ENCODE measurements around the gene SGSM1.

Gene SGSM1

DNA sequence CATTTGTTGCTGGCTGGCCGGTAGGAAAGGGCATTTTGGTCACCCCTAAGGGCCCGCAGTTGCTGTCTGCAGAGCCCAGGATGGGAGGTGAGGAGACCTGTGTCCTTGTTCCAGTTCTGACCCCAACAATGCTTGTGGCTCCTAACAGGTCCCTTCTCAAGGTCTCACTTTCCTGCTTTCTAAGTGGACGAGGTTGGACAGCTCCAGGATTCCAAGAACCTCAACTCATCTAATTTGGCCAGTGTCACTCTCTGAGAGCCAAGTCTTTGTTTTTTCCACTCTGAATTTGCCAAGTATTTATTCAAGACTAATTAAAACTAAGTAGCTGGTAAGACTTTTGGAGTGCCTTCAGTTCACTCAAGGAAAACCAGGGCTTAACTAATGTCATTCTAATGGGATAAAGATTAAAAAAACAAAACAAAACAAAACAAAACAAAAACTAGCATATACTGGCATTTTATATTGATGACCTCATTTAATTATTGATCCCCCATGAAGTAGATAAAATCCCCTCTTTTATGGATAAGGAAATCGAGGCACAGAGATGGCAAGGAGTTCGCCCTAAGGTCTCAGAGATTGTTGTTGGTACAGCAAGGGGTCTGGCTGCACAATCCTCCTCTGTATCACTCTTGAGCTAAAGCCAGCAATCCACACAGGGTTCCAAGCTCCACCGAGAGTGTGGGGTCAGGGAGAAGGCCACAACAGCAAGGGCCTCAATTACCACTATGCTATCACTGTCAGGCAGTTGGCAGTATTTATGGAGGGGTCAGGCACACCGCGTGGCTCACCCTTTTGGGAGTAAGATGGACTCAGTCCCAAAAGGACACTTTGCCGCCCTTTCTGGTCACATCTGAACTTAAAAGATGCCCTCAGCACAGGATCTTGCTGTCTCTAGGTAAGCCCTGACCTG is 8.1 kb downstream of the SGSM1 start:
- TF ChIP-seq POLR2A (IDR thresholded peaks at IDR 0.05; ENCODE audit: low read depth, low read length), result no peak
- DNase-seq (ENCODE audit: insufficient read length, low spot score) (no peak), FAIRE-seq (no peak)

GRCh38 chr22:24816806-24817205 is 10.8 kb downstream of the SGSM1 start:
- DNase-seq (ENCODE audit: insufficient read length, low spot score) (no peak), FAIRE-seq (no peak)
- no peak for TF ChIP-seq POLR2A (IDR thresholded peaks at IDR 0.05; ENCODE audit: low read depth, low read length)

DNA sequence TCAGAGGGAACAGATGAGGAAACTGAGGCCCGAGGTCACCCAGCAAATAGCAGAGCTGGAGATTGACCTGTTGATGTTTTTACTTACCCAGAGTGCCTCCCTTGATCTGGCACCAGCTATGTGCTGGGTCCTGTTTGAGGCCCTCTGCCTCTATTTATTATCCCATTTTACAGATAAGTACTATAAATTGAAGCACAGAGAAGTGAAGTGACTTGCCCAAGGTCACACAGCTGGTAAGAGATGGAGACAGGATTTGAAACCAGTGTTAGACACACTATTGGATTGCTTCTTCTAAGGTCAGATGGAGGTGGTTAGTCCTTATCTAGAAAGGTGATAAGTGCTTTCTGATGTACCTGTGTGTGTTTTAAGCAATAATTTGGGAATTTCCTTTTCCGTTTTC is 13.5 kb downstream of the SGSM1 start:
- no peak for FAIRE-seq
- no peak for TF ChIP-seq POLR2A (IDR thresholded peaks at IDR 0.05; ENCODE audit: low read depth, low read length)
- DNase-seq (ENCODE audit: insufficient read length, low spot score), result no peak

DNA sequence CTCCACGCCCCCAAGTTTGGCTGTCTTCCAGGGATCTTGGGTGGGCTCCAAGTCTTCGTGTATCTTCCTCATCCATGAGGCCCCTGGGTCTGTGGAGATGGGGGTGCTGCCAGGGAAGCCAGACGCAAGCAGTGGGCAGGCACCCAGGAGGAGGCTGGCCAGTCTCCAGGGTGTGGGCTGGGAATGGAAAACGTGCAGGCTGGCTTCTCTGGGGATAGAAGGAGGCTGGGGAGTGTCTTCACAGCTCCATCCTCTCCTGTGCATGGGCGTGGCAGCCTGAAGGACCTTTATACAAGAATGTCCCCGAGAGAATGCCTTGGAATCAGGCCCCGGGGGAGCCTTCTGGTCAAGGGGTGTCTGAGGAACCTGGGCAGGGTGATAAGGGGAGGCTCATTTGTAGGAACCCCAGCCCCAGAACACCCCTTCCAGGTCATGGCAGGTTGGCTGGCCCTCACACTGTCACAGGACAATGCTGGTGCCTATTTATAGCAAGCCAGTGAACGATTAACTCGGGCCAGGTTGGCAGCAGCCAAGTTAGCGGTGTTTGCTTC is 14.0 kb downstream of the SGSM1 start:
- TF ChIP-seq POLR2A (IDR thresholded peaks at IDR 0.05; ENCODE audit: low read depth, low read length), result no peak
- FAIRE-seq (no peak), DNase-seq (ENCODE audit: insufficient read length, low spot score) (no peak)

DNA sequence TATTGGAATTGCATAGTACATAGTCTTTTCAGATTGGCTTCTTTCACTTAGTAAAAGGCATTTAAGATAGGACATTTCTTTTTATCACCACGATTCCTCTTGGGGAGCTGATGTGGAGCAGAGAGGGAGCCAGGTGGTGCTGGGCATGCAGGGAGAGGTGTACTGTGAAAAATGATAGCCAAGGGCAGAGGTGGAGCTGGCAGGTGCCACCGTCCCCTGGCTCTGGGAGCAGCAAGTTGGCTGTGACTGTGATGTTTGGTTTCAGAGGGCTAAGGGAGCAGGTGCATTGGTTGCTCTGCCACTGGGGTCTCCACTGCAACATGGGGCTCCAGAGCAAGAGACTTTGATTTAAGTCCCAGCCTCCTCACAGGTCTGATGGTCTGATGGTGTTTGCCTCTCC is 16.5 kb downstream of the SGSM1 start:
- no peak for FAIRE-seq
- TF ChIP-seq POLR2A (IDR thresholded peaks at IDR 0.05; ENCODE audit: low read depth, low read length), result no peak
- DNase-seq (ENCODE audit: insufficient read length, low spot score), result no peak

DNA sequence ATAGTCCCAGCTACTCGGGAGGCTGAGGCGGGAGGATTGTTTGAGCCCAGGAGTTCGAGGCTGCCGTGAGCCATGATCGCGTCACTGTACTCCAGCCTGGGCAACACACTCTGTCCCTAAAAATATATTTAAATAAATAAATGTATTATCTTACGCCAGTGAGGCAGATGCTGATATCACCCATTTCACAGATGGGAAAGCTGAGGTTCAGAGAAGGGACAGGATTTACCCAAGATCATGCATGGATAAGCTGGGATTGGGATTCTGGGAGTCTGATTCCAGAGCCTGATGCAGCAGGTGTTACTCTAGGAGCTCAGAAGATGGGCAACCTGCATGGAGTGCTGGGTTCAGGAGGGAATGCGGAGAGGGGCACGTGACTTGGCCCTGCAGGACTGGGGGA is 17.8 kb downstream of the SGSM1 start:
- TF ChIP-seq POLR2A (IDR thresholded peaks at IDR 0.05; ENCODE audit: low read depth, low read length), result no peak
- FAIRE-seq (no peak), DNase-seq (ENCODE audit: insufficient read length, low spot score) (no peak)

DNA sequence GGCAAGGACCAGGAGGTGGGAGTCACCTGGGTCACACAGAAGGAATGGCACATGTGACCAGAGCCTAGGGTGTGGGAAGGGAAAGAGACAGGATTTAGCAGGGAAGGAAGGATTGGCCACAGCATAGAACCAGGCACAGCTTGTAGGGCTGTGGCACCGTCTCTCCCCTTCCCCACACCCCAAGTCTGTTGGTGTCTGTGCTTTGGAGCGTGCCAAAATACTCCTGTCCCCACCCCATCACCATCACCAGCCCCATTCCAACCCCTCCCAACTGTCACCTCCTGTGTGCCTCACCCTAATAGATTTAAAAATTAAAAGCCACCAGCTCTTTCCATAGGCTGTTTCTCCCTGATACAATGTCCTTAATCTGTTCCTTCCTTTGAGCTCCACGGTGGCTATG is 18.2 kb downstream of the SGSM1 start:
- no peak for TF ChIP-seq POLR2A (IDR thresholded peaks at IDR 0.05; ENCODE audit: low read depth, low read length)
- DNase-seq (ENCODE audit: insufficient read length, low spot score) (no peak), FAIRE-seq (no peak)

GRCh38 chr22:24824915-24825314 is 18.9 kb downstream of the SGSM1 start:
- DNase-seq (ENCODE audit: insufficient read length, low spot score), result no peak
- no peak for FAIRE-seq
- no peak for TF ChIP-seq POLR2A (IDR thresholded peaks at IDR 0.05; ENCODE audit: low read depth, low read length)

DNA sequence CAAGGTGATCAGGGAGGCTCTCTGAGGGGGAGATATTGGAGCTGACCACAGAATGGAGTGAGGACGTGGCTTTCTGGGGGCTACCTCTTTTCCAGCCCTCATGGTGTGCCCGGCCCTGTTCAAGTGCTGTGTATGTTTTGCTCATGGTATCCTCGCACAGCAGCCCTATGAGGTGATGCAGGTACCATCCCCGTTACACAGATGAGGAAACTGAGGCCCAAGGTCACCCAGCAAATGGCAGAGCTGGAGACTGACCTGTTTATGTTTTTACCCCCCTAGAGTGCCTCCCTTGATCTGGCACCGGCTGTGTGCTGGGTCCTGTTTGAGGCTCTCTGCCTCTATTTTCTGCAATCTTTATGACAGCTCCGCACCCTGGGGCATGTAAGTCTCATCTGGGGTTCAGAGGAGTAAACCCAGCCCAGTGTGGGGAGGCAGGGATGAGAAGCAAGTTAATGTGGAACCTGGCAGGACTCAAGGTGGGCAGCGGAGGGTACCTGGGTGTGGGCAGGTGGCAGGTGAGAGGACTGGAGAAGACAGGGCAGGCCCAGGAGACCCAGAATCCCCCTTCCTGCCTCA is 20.8 kb downstream of the SGSM1 start:
- TF ChIP-seq POLR2A (IDR thresholded peaks at IDR 0.05; ENCODE audit: low read depth, low read length), result no peak
- FAIRE-seq (no peak), DNase-seq (ENCODE audit: insufficient read length, low spot score) (no peak)

- FAIRE-seq (no peak), DNase-seq (ENCODE audit: insufficient read length, low spot score) (no peak)
- TF ChIP-seq POLR2A (IDR thresholded peaks at IDR 0.05; ENCODE audit: low read depth, low read length), result no peak
Measured at GRCh38 chr22:24827296-24827695, 21.3 kb downstream of the SGSM1 start.

- TF ChIP-seq POLR2A (IDR thresholded peaks at IDR 0.05; ENCODE audit: low read depth, low read length), result no peak
- no peak for FAIRE-seq
- DNase-seq (ENCODE audit: insufficient read length, low spot score), result no peak
Measured at GRCh38 chr22:24830205-24830979, 24.4 kb downstream of the SGSM1 start.

- FAIRE-seq, result no peak
- DNase-seq (ENCODE audit: insufficient read length, low spot score), result no peak
- no peak for TF ChIP-seq POLR2A (IDR thresholded peaks at IDR 0.05; ENCODE audit: low read depth, low read length)
Measured at GRCh38 chr22:24831687-24832086, 25.7 kb downstream of the SGSM1 start.

- DNase-seq (ENCODE audit: insufficient read length, low spot score) (no peak), FAIRE-seq (no peak)
- TF ChIP-seq POLR2A (IDR thresholded peaks at IDR 0.05; ENCODE audit: low read depth, low read length), result no peak
Measured at GRCh38 chr22:24833881-24834495, 28.0 kb downstream of the SGSM1 start.
